GM23338 (cell line): Measurements from ENCODE around the gene DOCK6. TPM values are rescaled to one million over a fixed set of nuclear protein-coding genes. Genes with fewer than 3 reads are reported as not detected.

Source experiments
- ATAC-seq: fragments of 200-7000 bp; cut with Tn5 transposase; 3 replicates; pipeline ENCODE4 v1.9.1; 2020
- DNase-seq: peaks from one replicate; pipeline ENCODE4 v3.0.0-alpha.2; 2015; ENCODE audit warnings: low spot score
- H2AFZ ChIP-seq: fragments of 200-600 bp; sonication (generic); 2 replicates; pipeline ENCODE4 v1.8.0; 2016; ENCODE audit warnings: antibody characterized with exemption, mild to moderate bottlenecking, moderate library complexity
- H3F3A ChIP-seq: fragments of 200-600 bp; sonication (generic); replicated peaks from 2 replicates; pipeline ENCODE4 v1.8.0; 2017; ENCODE audit warnings: antibody characterized with exemption, mixed run types, low read depth
- H3K27ac ChIP-seq: fragments of 200-600 bp; sonication (generic); 2 replicates; pipeline ENCODE4 v1.6.1; 2016; ENCODE audit warnings: low read depth
- H3K27me3 ChIP-seq: fragments of 200-600 bp; sonication (generic); 2 replicates; pipeline ENCODE4 v1.8.0; 2016; ENCODE audit warnings: mild to moderate bottlenecking, mixed run types, moderate library complexity; ENCODE audit not compliant: insufficient read depth
- H3K36me3 ChIP-seq: fragments of 200-600 bp; sonication (generic); 2 replicates; pipeline ENCODE4 v1.8.0; 2016; ENCODE audit warnings: mild to moderate bottlenecking; ENCODE audit not compliant: insufficient read depth
- H3K4me1 ChIP-seq: fragments of 200-600 bp; sonication (generic); 2 replicates; pipeline ENCODE4 v1.8.0; 2016; ENCODE audit warnings: mild to moderate bottlenecking, moderate library complexity; ENCODE audit not compliant: insufficient read depth
- H3K4me2 ChIP-seq: fragments of 200-600 bp; sonication (generic); 2 replicates; pipeline ENCODE4 v1.7.1; 2017; ENCODE audit warnings: mixed run types
- H3K4me3 ChIP-seq: fragments of 200-600 bp; sonication (generic); 2 replicates; pipeline ENCODE4 v1.6.1; 2016; ENCODE audit warnings: mixed run types
- H3K79me2 ChIP-seq: fragments of 200-600 bp; sonication (generic); replicated peaks from 2 replicates; pipeline ENCODE4 v1.8.0; 2017; ENCODE audit warnings: mild to moderate bottlenecking; ENCODE audit not compliant: insufficient read depth
- H3K9me2 ChIP-seq: fragments of 200-600 bp; sonication (generic); 2 replicates; pipeline ENCODE4 v1.8.0; 2017; ENCODE audit not compliant: insufficient read depth
- H4K20me1 ChIP-seq: fragments of 200-600 bp; sonication (generic); replicated peaks from 2 replicates; pipeline ENCODE4 v1.8.0; 2017; ENCODE audit warnings: mild to moderate bottlenecking; ENCODE audit not compliant: insufficient read depth
- H3K27ac Mint-ChIP-seq: 2 replicates; pipeline ENCODE4 v1.8.0; 2020; ENCODE audit warnings: inconsistent platforms, mild to moderate bottlenecking, moderate library complexity, mixed read lengths
- H3K27me3 Mint-ChIP-seq: 3 replicates; pipeline ENCODE4 v1.8.0; 2022; ENCODE audit warnings: low read depth, mild to moderate bottlenecking, moderate library complexity, mixed read lengths, inconsistent platforms; ENCODE audit not compliant: insufficient read depth, poor library complexity
- H3K36me3 Mint-ChIP-seq: 3 replicates; pipeline ENCODE4 v1.8.0; 2021; ENCODE audit warnings: low read depth, mild to moderate bottlenecking, inconsistent platforms, moderate library complexity, mixed read lengths
- H3K4me1 Mint-ChIP-seq: 3 replicates; pipeline ENCODE4 v1.8.0; 2020; ENCODE audit warnings: mild to moderate bottlenecking, inconsistent platforms, mixed read lengths
- H3K4me3 Mint-ChIP-seq: 3 replicates; pipeline ENCODE4 v1.8.0; 2021; ENCODE audit warnings: moderate library complexity, mild to moderate bottlenecking, inconsistent platforms, mixed read lengths
- H3K9me3 Mint-ChIP-seq: 3 replicates; pipeline ENCODE4 v1.8.0; 2020; ENCODE audit warnings: moderate library complexity, mild to moderate bottlenecking, inconsistent platforms, mixed read lengths
- CREB1 ChIP-seq: fragments of 250-450 bp; sonication (Bioruptor Pico); IDR thresholded peaks from 2 replicates; pipeline ENCODE4 v1.5.0; 2020; ENCODE audit warnings: low read depth, mild to moderate bottlenecking, moderate library complexity
- CTCF ChIP-seq, 2 experiments: fragments of 200-600 bp in 1 of 2; sonication (generic) in 1 of 2; conservative IDR thresholded peaks; 2 replicates each; pipeline versions ENCODE4 v1.5.1 to v1.6.1; 2016 to 2017; ENCODE audit warnings: antibody characterized with exemption in 2 of 2, low read depth in 2 of 2, mild to moderate bottlenecking in 2 of 2, moderate library complexity in 1 of 2
- ETS1 ChIP-seq: IDR thresholded peaks from 2 replicates; pipeline ENCODE4 v1.6.1; 2016; ENCODE audit warnings: antibody characterized with exemption
- JUNB ChIP-seq: IDR thresholded peaks from one replicate; pipeline ENCODE4 v1.6.1; 2016; ENCODE audit warnings: antibody characterized with exemption; ENCODE audit not compliant: unreplicated experiment
- NANOG ChIP-seq: IDR thresholded peaks from 2 replicates; pipeline ENCODE4 v1.6.1; 2016; ENCODE audit warnings: antibody characterized with exemption, borderline replicate concordance
- POLR2AphosphoS5 ChIP-seq: IDR thresholded peaks from 2 replicates; pipeline ENCODE4 v1.6.1; 2016; ENCODE audit warnings: antibody characterized with exemption, low read depth
- STAT1 ChIP-seq: IDR thresholded peaks from one replicate; pipeline ENCODE4 v1.6.1; 2016; ENCODE audit warnings: antibody characterized with exemption; ENCODE audit not compliant: unreplicated experiment
- ZNF331 ChIP-seq: fragments of 250-450 bp; sonication (Bioruptor Pico); IDR thresholded peaks from 2 replicates; pipeline ENCODE4 v1.5.0; 2020; ENCODE audit warnings: low read depth, mild to moderate bottlenecking, moderate library complexity
- polyA plus RNA-seq: library from polyadenylated mRNA; unstranded; fragments of >200 nt; fragmentation: Nextera tagmentation; extraction: Ambion mirVana; gene quantifications from 2 replicates; pipeline ENCODE4 v1.2.1, GENCODE V29; 2016
- total RNA-seq: library from RNA; depleted of rRNA; stranded (reverse); fragments of >200 nt; shearing (Covaris generic); gene quantifications from 2 replicates; pipeline ENCODE4 v1.2.3, GENCODE V29; 2014; rRNA removed

The DOCK6 gene
- total and polyA plus RNA-seq, 2 experiments from 2014 or later, result 34.6 to 49.0 TPM

- Histone ChIP-seq H3K9me2 (no peaks in the 10 kb centered on the region), H3K27ac (no peak overlapping the region), H3K4me3 (no peak overlapping the region), H3F3A (0 out of 2 replicates have a peak, but pooled peaks cover 4% of the 10 kb centered on the region), H3K36me3 (0 out of 2 replicates have a peak, but pooled peaks cover 4% of the 10 kb centered on the region), H4K20me1 (no peaks in the 10 kb centered on the region; the same call in 1 of the 2 replicates), H2AFZ (no peak overlapping the region), H3K27me3 (no peaks in the 10 kb centered on the region), H3K4me2 (no peak overlapping the region), H3K4me1 (peaks cover 8% of the 10 kb centered on the region; the same call in 1 of the 2 replicates), H3K79me2 (peaks cover 36% of the 10 kb centered on the region)
- DNase-seq (no peak), ATAC-seq (no peak)
- Mint-ChIP-seq H3K4me3 (no peak overlapping the region), H3K36me3 (peaks cover 36% of the 10 kb centered on the region), H3K9me3 (no peaks in the 10 kb centered on the region; the same call in 1 of the 3 replicates), H3K27me3 (peaks cover 19% of the 10 kb centered on the region), H3K4me1 (peaks cover 8% of the 10 kb centered on the region), H3K27ac (no peak overlapping the region; the same call in 1 of the 2 replicates)
- TF ChIP-seq POLR2AphosphoS5, result no peak
- no peak for TF ChIP-seq JUNB
These were observed 109.8 kb downstream of the DOCK6 start for GRCh38 chr19:11152318-11153062.

- Mint-ChIP-seq H3K9me3 (no peaks in the 10 kb centered on the region; the same call in 1 of the 3 replicates), H3K27ac (no peak overlapping the region), H3K4me3 (no peak overlapping the region), H3K4me1 (peaks cover 8% of the 10 kb centered on the region), H3K27me3 (peaks cover 14% of the 10 kb centered on the region), H3K36me3 (peaks cover 46% of the 10 kb centered on the region)
- Histone ChIP-seq H3K27me3 (no peaks in the 10 kb centered on the region), H3F3A (0 out of 2 replicates have a peak, but pooled peaks cover 3% of the 10 kb centered on the region), H3K4me3 (no peak overlapping the region), H3K4me2 (no peak overlapping the region), H3K79me2 (peaks cover 36% of the 10 kb centered on the region), H3K27ac (0 out of 2 replicates have a peak overlapping the region, but pooled peaks have one; percentile 66), H4K20me1 (no peaks in the 10 kb centered on the region; the same call in 1 of the 2 replicates), H3K4me1 (peaks cover 8% of the 10 kb centered on the region; the same call in 1 of the 2 replicates), H3K36me3 (peaks cover 4% of the 10 kb centered on the region; the same call in 1 of the 2 replicates), H2AFZ (no peak overlapping the region), H3K9me2 (no peaks in the 10 kb centered on the region)
- TF ChIP-seq STAT1, result no peak
- TF ChIP-seq JUNB, result no peak
- no peak for TF ChIP-seq ZNF331
- no peak for TF ChIP-seq ETS1
- no peak for TF ChIP-seq POLR2AphosphoS5
- no peak for TF ChIP-seq CREB1 (CRISPR knock-in tag)
- no peak for TF ChIP-seq CTCF (conservative IDR thresholded peaks at IDR 0.05; ENCODE audit: low read depth in 2 of 2)
- TF ChIP-seq NANOG, result no peak
- DNase-seq (no peak), ATAC-seq (no peak)
These were observed 111.1 kb downstream of the DOCK6 start for GRCh38 chr19:11151181-11151580.

Other genes starting within 250 kb of the DOCK6 start
- 160 and 180 TPM in 2 replicates for gene LDLR, start 173.1 kb downstream of the DOCK6 start, total RNA-seq
- 57.6 and 59.3 TPM in 2 replicates for gene LDLR, start 173.1 kb downstream of the DOCK6 start, polyA plus RNA-seq
- gene SPC24, start 106.7 kb downstream of the DOCK6 start, total RNA-seq, result 38.7 and 42.2 TPM in 2 replicates
- gene SPC24, start 106.7 kb downstream of the DOCK6 start, polyA plus RNA-seq, result 40.6 and 41.8 TPM in 2 replicates
- 47.5 and 65.4 TPM in 2 replicates for gene KANK2, start 65.0 kb downstream of the DOCK6 start, total RNA-seq
- 14.7 and 15.9 TPM in 2 replicates for gene KANK2, start 65.0 kb downstream of the DOCK6 start, polyA plus RNA-seq
- not detected in 2 replicates for gene ANGPTL8, start 22.9 kb downstream of the DOCK6 start, total RNA-seq
- gene ANGPTL8, start 22.9 kb downstream of the DOCK6 start, polyA plus RNA-seq, result 0.42 TPM in 1 of 2 replicates, not detected in the other
- not detected in 2 replicates for gene TSPAN16, start 33.6 kb upstream of the DOCK6 start, total RNA-seq
- gene TSPAN16, start 33.6 kb upstream of the DOCK6 start, polyA plus RNA-seq, result not detected in 2 replicates
- gene RAB3D, start 77.1 kb upstream of the DOCK6 start, total RNA-seq, result 16.9 and 21.2 TPM in 2 replicates
- 3.8 and 5.3 TPM in 2 replicates for gene RAB3D, start 77.1 kb upstream of the DOCK6 start, polyA plus RNA-seq
- 223 and 293 TPM in 2 replicates for gene TMEM205, start 83.7 kb upstream of the DOCK6 start, total RNA-seq
- gene TMEM205, start 83.7 kb upstream of the DOCK6 start, polyA plus RNA-seq, result 114 and 123 TPM in 2 replicates
- 3.4 and 3.5 TPM in 2 replicates for gene CCDC159, start 84.0 kb upstream of the DOCK6 start, total RNA-seq
- 5.1 and 6.2 TPM in 2 replicates for gene CCDC159, start 84.0 kb upstream of the DOCK6 start, polyA plus RNA-seq
- gene PLPPR2, start 92.9 kb upstream of the DOCK6 start, total RNA-seq, result 5.7 and 12.0 TPM in 2 replicates
- gene PLPPR2, start 92.9 kb upstream of the DOCK6 start, polyA plus RNA-seq, result 5.0 and 9.0 TPM in 2 replicates
- 2.1 and 4.1 TPM in 2 replicates for gene SWSAP1, start 112.1 kb upstream of the DOCK6 start, total RNA-seq
- 6.1 and 6.6 TPM in 2 replicates for gene SWSAP1, start 112.1 kb upstream of the DOCK6 start, polyA plus RNA-seq
- gene EPOR, start 121.8 kb upstream of the DOCK6 start, total RNA-seq, result 6.8 and 12.0 TPM in 2 replicates
- 9.1 and 9.2 TPM in 2 replicates for gene EPOR, start 121.8 kb upstream of the DOCK6 start, polyA plus RNA-seq
- 46.8 and 49.4 TPM in 2 replicates for gene RGL3, start 156.8 kb upstream of the DOCK6 start, total RNA-seq
- gene RGL3, start 156.8 kb upstream of the DOCK6 start, polyA plus RNA-seq, result 48.8 and 49.2 TPM in 2 replicates
- gene ODAD3, start 172.6 kb upstream of the DOCK6 start, total RNA-seq, result 0.54 and 1.5 TPM in 2 replicates
- gene ODAD3, start 172.6 kb upstream of the DOCK6 start, polyA plus RNA-seq, result 6.1 TPM in 2 replicates
- gene PRKCSH, start 173.1 kb upstream of the DOCK6 start, total RNA-seq, result 107 and 130 TPM in 2 replicates
- gene PRKCSH, start 173.1 kb upstream of the DOCK6 start, polyA plus RNA-seq, result 85.3 and 90.3 TPM in 2 replicates
- 1.2 and 1.7 TPM in 2 replicates for gene ELAVL3, start 218.5 kb upstream of the DOCK6 start, total RNA-seq
- 0.45 and 0.63 TPM in 2 replicates for gene ELAVL3, start 218.5 kb upstream of the DOCK6 start, polyA plus RNA-seq
- gene ZNF653, start 243.3 kb upstream of the DOCK6 start, total RNA-seq, result 4.9 and 5.3 TPM in 2 replicates
- 2.5 and 4.1 TPM in 2 replicates for gene ZNF653, start 243.3 kb upstream of the DOCK6 start, polyA plus RNA-seq